ENCODE data around the gene FBXO21.
"Not testable (repeated sequence)": the region's sequence is repeated elsewhere in the genome, so short reads cannot be mapped to it uniquely, and the experiment has no call there.

The FBXO21 gene

GRCh38 chr12:117190210-117190781 lies at the start of gene FBXO21:
TSS of gene FBXO21 (minus strand) at chr12:117190470. CDS start at chr12:117190456, 14 bp downstream.
- in situ Hi-C loops (cut with HindIII; ENCODE audit: low pct_ligation_motif_present, low pct_unique_long_range_greater_than_20kb, low sequenced_read_pairs) = no loop called here

GRCh38 chr12:117236456-117237001 lies 46.3 kb upstream of the FBXO21 start:
- peak; percentile 80 for DNase-seq
- in situ Hi-C loops (cut with HindIII; ENCODE audit: low pct_ligation_motif_present, low pct_unique_long_range_greater_than_20kb, low sequenced_read_pairs) = loop anchor here (25.0 kb wide), 1 partner anchor 351 kb away; no protein-coding TSS in a partner anchor

More at GRCh38 chr12:117190210-117190781, at the start of gene FBXO21:
- DNase-seq = peak; percentile 93

GRCh38 chr12:117235261-117235660 lies 45.0 kb upstream of the FBXO21 start:
- no peak for DNase-seq
- in situ Hi-C loops (cut with HindIII; ENCODE audit: low pct_ligation_motif_present, low pct_unique_long_range_greater_than_20kb, low sequenced_read_pairs) = loop anchor here (25.0 kb wide), 1 partner anchor 352 kb away; no protein-coding TSS in a partner anchor

- no peak for DNase-seq
- in situ Hi-C loops (cut with HindIII; ENCODE audit: low pct_ligation_motif_present, low pct_unique_long_range_greater_than_20kb, low sequenced_read_pairs) = loop anchor here (25.0 kb wide), 1 partner anchor 353 kb away; no protein-coding TSS in a partner anchor
These were observed 44.2 kb upstream of the FBXO21 start for GRCh38 chr12:117234441-117234840.

- in situ Hi-C loops (cut with HindIII; ENCODE audit: low pct_ligation_motif_present, low pct_unique_long_range_greater_than_20kb, low sequenced_read_pairs) = loop anchor here (25.0 kb wide), 1 partner anchor 356 kb away; no protein-coding TSS in a partner anchor
These were observed 41.5 kb upstream of the FBXO21 start for GRCh38 chr12:117231750-117232149.

GRCh38 chr12:117228239-117228638 lies 38.0 kb upstream of the FBXO21 start:
- in situ Hi-C loops (cut with HindIII; ENCODE audit: low pct_ligation_motif_present, low pct_unique_long_range_greater_than_20kb, low sequenced_read_pairs) = loop anchor here (25.0 kb wide), 1 partner anchor 359 kb away; no protein-coding TSS in a partner anchor
- no peak for DNase-seq

More at GRCh38 chr12:117231750-117232149, 41.5 kb upstream of the FBXO21 start:
- DNase-seq = no peak

- in situ Hi-C loops (cut with HindIII; ENCODE audit: low pct_ligation_motif_present, low pct_unique_long_range_greater_than_20kb, low sequenced_read_pairs) = loop anchor here (25.0 kb wide), 1 partner anchor 360 kb away; no protein-coding TSS in a partner anchor
- no peak for DNase-seq
These were observed 36.9 kb upstream of the FBXO21 start for GRCh38 chr12:117227000-117227653.

GRCh38 chr12:117226505-117226904 lies 36.2 kb upstream of the FBXO21 start:
- in situ Hi-C loops (cut with HindIII; ENCODE audit: low pct_ligation_motif_present, low pct_unique_long_range_greater_than_20kb, low sequenced_read_pairs) = loop anchor here (25.0 kb wide), 1 partner anchor 361 kb away; no protein-coding TSS in a partner anchor
- no peak for DNase-seq

GRCh38 chr12:117225179-117225578 lies 34.9 kb upstream of the FBXO21 start:
- in situ Hi-C loops (cut with HindIII; ENCODE audit: low pct_ligation_motif_present, low pct_unique_long_range_greater_than_20kb, low sequenced_read_pairs) = loop anchor here (25.0 kb wide), 1 partner anchor 362 kb away; no protein-coding TSS in a partner anchor
- DNase-seq = no peak

- DNase-seq; in situ Hi-C loops (cut with HindIII; ENCODE audit: low pct_ligation_motif_present, low pct_unique_long_range_greater_than_20kb, low sequenced_read_pairs): not testable (repeated sequence)
These were observed 30.7 kb upstream of the FBXO21 start for GRCh38 chr12:117220947-117221346.

GRCh38 chr12:117218149-117218548 lies 27.9 kb upstream of the FBXO21 start:
- no peak for DNase-seq
- in situ Hi-C loops (cut with HindIII; ENCODE audit: low pct_ligation_motif_present, low pct_unique_long_range_greater_than_20kb, low sequenced_read_pairs) = no loop called here

- DNase-seq = no peak
- in situ Hi-C loops (cut with HindIII; ENCODE audit: low pct_ligation_motif_present, low pct_unique_long_range_greater_than_20kb, low sequenced_read_pairs) = no loop called here
These were observed 26.4 kb upstream of the FBXO21 start for GRCh38 chr12:117216686-117217085.

- in situ Hi-C loops (cut with HindIII; ENCODE audit: low pct_ligation_motif_present, low pct_unique_long_range_greater_than_20kb, low sequenced_read_pairs) = no loop called here
- DNase-seq = no peak
These were observed 24.5 kb upstream of the FBXO21 start for GRCh38 chr12:117214797-117215196.

GRCh38 chr12:117213295-117213808 lies 23.1 kb upstream of the FBXO21 start:
- no peak for DNase-seq
- in situ Hi-C loops (cut with HindIII; ENCODE audit: low pct_ligation_motif_present, low pct_unique_long_range_greater_than_20kb, low sequenced_read_pairs) = no loop called here

GRCh38 chr12:117212563-117213190 lies 22.4 kb upstream of the FBXO21 start:
- in situ Hi-C loops (cut with HindIII; ENCODE audit: low pct_ligation_motif_present, low pct_unique_long_range_greater_than_20kb, low sequenced_read_pairs) = no loop called here
- peak; percentile 77 for DNase-seq

- DNase-seq = no peak
- in situ Hi-C loops (cut with HindIII; ENCODE audit: low pct_ligation_motif_present, low pct_unique_long_range_greater_than_20kb, low sequenced_read_pairs) = no loop called here
These were observed 20.1 kb upstream of the FBXO21 start for GRCh38 chr12:117210266-117210918.

GRCh38 chr12:117209626-117210025 lies 19.4 kb upstream of the FBXO21 start:
- DNase-seq = no peak
- in situ Hi-C loops (cut with HindIII; ENCODE audit: low pct_ligation_motif_present, low pct_unique_long_range_greater_than_20kb, low sequenced_read_pairs) = loop anchor here (10.0 kb wide), 1 partner anchor 645 kb away; no protein-coding TSS in a partner anchor

- no peak for DNase-seq
- in situ Hi-C loops (cut with HindIII; ENCODE audit: low pct_ligation_motif_present, low pct_unique_long_range_greater_than_20kb, low sequenced_read_pairs) = loop anchor here (10.0 kb wide), 1 partner anchor 646 kb away; no protein-coding TSS in a partner anchor
These were observed 18.7 kb upstream of the FBXO21 start for GRCh38 chr12:117208811-117209455.

All from ACHN (cell line).